K562 (cell line): Measurements from ENCODE around the gene CALR3. TPM values are rescaled to one million over a fixed set of nuclear protein-coding genes. Genes with fewer than 3 reads are reported as not detected.

ENCODE experiments used
- ATAC-seq: fragments of 200-7000 bp; cut with Tn5 transposase; 3 replicates; pipeline ENCODE4 v1.9.1; 2020; ENCODE audit warnings: moderate library complexity
- BruUV-seq: library from RNA; stranded (reverse); fragments of 400-500 nt; replicated peaks from 2 replicates; lab custom pipeline; 2021; lab: Mats Ljungman, UMichigan
- CTCF ChIA-PET: fragments of 300-600 bp; formaldehyde crosslinking; extraction: SDS; loops from one replicate; lab custom pipeline; 2021; ENCODE audit warnings: low intra/inter-chr PET ratio; lab: Yijun Ruan, JAX
- POLR2A ChIA-PET: fragments of 300-600, 350-650 bp; sonication (Branson Sonifier 250); formaldehyde crosslinking; extraction: SDS; loops from one replicate; lab custom pipeline; 2021; ENCODE audit warnings: antibody characterized with exemption, inconsistent platforms; lab: Yijun Ruan, JAX
- DNase-seq, 4 experiments: peaks; one replicate each; pipeline versions ENCODE4 v3.0.0 to v3.0.0-alpha.2; 2011 to 2018; ENCODE audit warnings: low spot score in 3 of 4, mixed read lengths in 3 of 4; ENCODE audit errors: extremely low read depth in 1 of 4
- FAIRE-seq: peaks from 2 replicates; lab custom pipeline; 2011; peaks lifted over from hg19 to GRCh38; lab: Jason Lieb, UNC
- H2AFZ ChIP-seq: 2 replicates; pipeline ENCODE4 v1.6.0; 2011; ENCODE audit warnings: low read depth, low read length, control low read depth, inconsistent platforms
- H3K27ac ChIP-seq: fragments of 200-600 bp; 3 replicates; pipeline ENCODE4 v1.8.0; 2011; ENCODE audit warnings: low read depth, mild to moderate bottlenecking, control low read depth, inconsistent platforms, low read length, moderate library complexity, mixed read lengths; ENCODE audit errors: extremely low read depth
- H3K27me3 ChIP-seq, 2 experiments: fragments of 300-600 bp in 1 of 2; 2 replicates in 1 of 2; 3 replicates in 1 of 2; pipeline versions ENCODE4 v1.6.0 to v1.8.0; 2011; ENCODE audit warnings: inconsistent platforms in 2 of 2, low read length in 2 of 2, mild to moderate bottlenecking in 1 of 2, mixed read lengths in 1 of 2, moderate library complexity in 1 of 2; ENCODE audit not compliant: control insufficient read depth in 2 of 2, insufficient read depth in 2 of 2
- H3K36me3 ChIP-seq: fragments of 300-600 bp; 3 replicates; pipeline ENCODE4 v1.8.0; 2011; ENCODE audit warnings: mild to moderate bottlenecking, low read length, inconsistent platforms; ENCODE audit not compliant: control insufficient read depth, insufficient read depth
- H3K4me1 ChIP-seq, 2 experiments: fragments of 200-600 bp in 1 of 2; replicated peaks in 1 of 2; 2 replicates in 1 of 2; 3 replicates in 1 of 2; pipeline versions ENCODE4 v1.5.1 to v1.8.0; 2011; ENCODE audit warnings: inconsistent platforms in 2 of 2, low read length in 2 of 2, mild to moderate bottlenecking in 1 of 2, mixed read lengths in 1 of 2, moderate library complexity in 1 of 2; ENCODE audit not compliant: control insufficient read depth in 2 of 2, insufficient read depth in 2 of 2
- H3K4me2 ChIP-seq: 2 replicates; pipeline ENCODE4 v1.6.1; 2011; ENCODE audit warnings: low read length, control low read depth, inconsistent platforms, mixed read lengths; ENCODE audit not compliant: insufficient read depth
- H3K4me3 ChIP-seq: fragments of 200-600 bp; sonication (generic), shearing (Covaris generic); 2 replicates; pipeline ENCODE4 v1.5.1; 2016; ENCODE audit warnings: control low read depth, inconsistent platforms
- H3K79me2 ChIP-seq: fragments of 200-600 bp; 3 replicates; pipeline ENCODE4 v1.8.0; 2011; ENCODE audit warnings: low read length, inconsistent platforms; ENCODE audit not compliant: control insufficient read depth, insufficient read depth
- H3K9ac ChIP-seq, 2 experiments: 2 replicates each; pipeline versions ENCODE4 v1.6.0 to v1.6.1; 2011; ENCODE audit warnings: low read depth in 2 of 2, low read length in 2 of 2, control low read depth in 1 of 2, inconsistent platforms in 1 of 2, mild to moderate bottlenecking in 1 of 2, mixed read lengths in 1 of 2; ENCODE audit not compliant: insufficient read depth in 1 of 2
- H3K9me1 ChIP-seq: one replicate; pipeline ENCODE4 v1.6.0; 2011; ENCODE audit warnings: inconsistent platforms, mild to moderate bottlenecking, low read length, moderate library complexity; ENCODE audit not compliant: control insufficient read depth, insufficient read depth
- H3K9me3 ChIP-seq: replicated peaks from 2 replicates; pipeline ENCODE4 v1.5.1; 2011; ENCODE audit warnings: low read depth, low read length, inconsistent platforms; ENCODE audit not compliant: control insufficient read depth, insufficient read depth
- H4K20me1 ChIP-seq: replicated peaks from 2 replicates; pipeline ENCODE4 v1.6.1; 2011; ENCODE audit warnings: low read length, inconsistent platforms, mixed read lengths; ENCODE audit not compliant: control insufficient read depth, insufficient read depth
- ILK ChIP-seq: fragments of 450-650 bp; IDR thresholded peaks from 2 replicates; pipeline ENCODE4 v1.6.1; 2016; ENCODE audit warnings: missing genetic modification characterization, low read depth, mild to moderate bottlenecking, missing compliant biosample characterization, moderate library complexity, borderline replicate concordance
- THRA ChIP-seq: fragments of 450-650 bp; IDR thresholded peaks from 2 replicates; pipeline ENCODE4 v1.6.1; 2017; ENCODE audit warnings: mild to moderate bottlenecking, moderate library complexity
- ZFP36 ChIP-seq: fragments of 150-350 bp; IDR thresholded peaks from 2 replicates; pipeline ENCODE4 v1.6.1; 2018; ENCODE audit warnings: low read length, low read depth; ENCODE audit not compliant: partially characterized antibody
- ZNF609 ChIP-seq: sonication (generic); formaldehyde crosslinking; IDR thresholded peaks from 2 replicates; pipeline ENCODE4 v1.8.1; 2023; ENCODE audit warnings: missing genetic modification reagents, mild to moderate bottlenecking, borderline replicate concordance
- WGBS: fragments of 100-300 bp; shearing (Covaris generic); methylation state at CpG from one replicate; pipeline ENCODE4 v1.1.6; 2016; ENCODE audit warnings: low coverage, mixed read lengths; ENCODE audit not compliant: insufficient coverage; ENCODE audit errors: missing lambda C conversion rate; 5-methylcytosine and 5-hydroxymethylcytosine counted together
- in situ Hi-C: fragments of 300-500 bp; cut with MboI; formaldehyde crosslinking; loops from 4 replicates; pipeline ENCODE4 v1.15.0; 2018; ENCODE audit warnings: inconsistent platforms, mixed read lengths
- intact Hi-C: fragments of 100-400 bp; cut with micrococcal nuclease; formaldehyde crosslinking; loops from 2 replicates; pipeline ENCODE4 v1.14.2; 2022
- polyA plus RNA-seq, 8 experiments: library from polyadenylated mRNA; depleted of rRNA in 4 of 8; stranded (reverse) in 5 of 8; unstranded in 3 of 8; fragments of >200 nt; fragmentation: Nextera tagmentation in 2 of 8; fragmentation: Illumina TruSeq in 1 of 8; extraction: Ambion mirVana in 2 of 8; extraction: Trizol in 1 of 8; gene quantifications; 2 replicates each; pipeline versions ENCODE4 v1.2.1 to v1.2.3, GENCODE V29; 2011 to 2014; ENCODE audit warnings: inconsistent platforms in 1 of 8, missing spikeins in 1 of 8
- total RNA-seq, 7 experiments: library from RNA; depleted of rRNA in 6 of 7; stranded (reverse); fragments of >200 nt in 6 of 7; fragmentation: Illumina TruSeq in 2 of 7; extraction: Trizol in 2 of 7; gene quantifications; 2 replicates each; pipeline versions ENCODE4 v1.2.1 to v1.2.3, GENCODE V29; 2011 to 2021; ENCODE audit warnings: low replicate concordance in 1 of 7

CALR3 gene
- total and polyA plus RNA-seq, 9 of the 15 experiments (the other 6 are each of a cell fraction or from before 2014, with no cell fraction given), result 0.15 to 0.41 (median 0.22) TPM; not detected in 4

GRCh38 chr19:16477311-16477710 is 18.7 kb downstream of the CALR3 start:
- H3K4me1 ChIP-seq, result peaks cover 5 to 6% of the 10 kb centered on the region in 2 experiments; a peak in 4 of 5 replicates
- H3K27me3 ChIP-seq, result no peaks in the 10 kb centered on the region
- TF ChIP-seq ILK (no peak), ZFP36 (no peak), THRA (no peak), ZNF609 (CRISPR knock-in tag) (no peak)
- TF ChIP-seq, all 486 proteins: peak for 0
- Histone ChIP-seq H3K9me1 (no peaks in the 10 kb centered on the region), H3K9ac (no peak overlapping the region), H3K36me3 (no peaks in the 10 kb centered on the region), H3K9me3 (peaks cover 8% of the 10 kb centered on the region), H3K4me2 (no peak overlapping the region), H3K4me3 (no peak overlapping the region), H4K20me1 (no peaks in the 10 kb centered on the region), H2AFZ (no peak overlapping the region), H3K27ac (no peak overlapping the region), H3K79me2 (no peaks in the 10 kb centered on the region)
- ChIA-PET POLR2A (interaction anchor here (0.5 to 1.2 kb wide), 2 partner anchors 13 to 238 kb away, joined by 3 read pairs; no protein-coding TSS in a partner anchor), CTCF (no interaction called here)
- FAIRE-seq (no peak), ATAC-seq (no peak), DNase-seq (no peak)
- BruUV-seq, result no TSS peak
- intact Hi-C loops (no loop called here), in situ Hi-C loops (no loop called here)
- WGBS, result 80% methylated on average over 1 of the region's 1 CpG
